CD4-positive, alpha-beta T cell treated with Interleukin-17A for 1 hour (primary cell): Measurements from ENCODE around the gene AADACL4.
"Not testable (repeated sequence)": the region's sequence is repeated elsewhere in the genome, so short reads cannot be mapped to it uniquely, and the experiment has no call there.

Source experiments
- DNase-seq: peaks from one replicate; pipeline ENCODE4 v3.0.0-alpha.2; 2020

AADACL4 gene

DNA sequence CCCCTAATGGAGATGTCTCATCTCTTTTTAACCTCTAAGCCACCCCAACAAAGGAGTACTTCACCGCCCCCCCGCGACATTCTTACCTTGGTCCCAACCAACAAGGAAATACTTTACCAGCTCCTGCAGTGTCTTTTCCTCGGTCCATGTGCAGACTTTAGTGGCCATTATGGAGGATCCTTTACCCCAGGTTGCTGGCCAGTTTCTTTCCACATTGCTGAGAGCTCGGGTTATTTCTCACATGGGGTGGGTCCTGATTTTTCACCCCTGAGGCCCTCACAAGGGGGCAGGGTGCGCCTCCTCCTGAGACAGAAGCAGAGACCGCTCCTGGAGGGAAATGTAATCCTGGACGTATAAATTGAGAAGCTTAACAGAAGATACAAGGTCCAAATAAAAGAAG lies 69.0 kb downstream of the AADACL4 start:
- DNase-seq: no peak

DNA sequence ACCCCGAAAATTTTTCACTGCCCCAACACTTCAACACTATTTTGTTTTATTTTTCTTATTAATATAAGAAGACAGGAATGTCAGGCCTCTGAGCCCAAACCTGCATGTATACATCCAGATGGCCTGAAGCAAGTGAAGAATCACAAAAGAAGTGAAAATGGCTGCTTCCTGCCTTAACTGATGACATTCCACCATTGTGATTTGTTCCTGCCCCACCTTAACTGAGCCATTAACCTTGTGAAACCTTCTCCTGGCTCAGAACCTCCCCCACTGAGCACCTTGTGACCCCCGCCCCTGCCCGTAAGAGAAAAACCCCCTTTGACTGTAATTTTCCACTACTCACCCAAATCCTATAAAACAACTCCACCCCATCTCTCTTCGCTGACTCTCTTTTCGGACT lies 69.8 kb downstream of the AADACL4 start:
- DNase-seq: not testable (repeated sequence)

- no peak for DNase-seq
Measured at GRCh38 chr1:12714710-12715475, 71.0 kb downstream of the AADACL4 start.

- DNase-seq: no peak
Measured at GRCh38 chr1:12715896-12716437, 72.1 kb downstream of the AADACL4 start, which contains the start of gene AADACL3. AADACL3 (plus strand) TSS chr1:12716110; CDS start chr1:12716177, 67 bp downstream.
